Measurements from ENCODE around the gene SLCO2A1.
"Not testable (repeated sequence)": the region's sequence is repeated elsewhere in the genome, so short reads cannot be mapped to it uniquely, and the experiment has no call there.

Gene SLCO2A1

DNA sequence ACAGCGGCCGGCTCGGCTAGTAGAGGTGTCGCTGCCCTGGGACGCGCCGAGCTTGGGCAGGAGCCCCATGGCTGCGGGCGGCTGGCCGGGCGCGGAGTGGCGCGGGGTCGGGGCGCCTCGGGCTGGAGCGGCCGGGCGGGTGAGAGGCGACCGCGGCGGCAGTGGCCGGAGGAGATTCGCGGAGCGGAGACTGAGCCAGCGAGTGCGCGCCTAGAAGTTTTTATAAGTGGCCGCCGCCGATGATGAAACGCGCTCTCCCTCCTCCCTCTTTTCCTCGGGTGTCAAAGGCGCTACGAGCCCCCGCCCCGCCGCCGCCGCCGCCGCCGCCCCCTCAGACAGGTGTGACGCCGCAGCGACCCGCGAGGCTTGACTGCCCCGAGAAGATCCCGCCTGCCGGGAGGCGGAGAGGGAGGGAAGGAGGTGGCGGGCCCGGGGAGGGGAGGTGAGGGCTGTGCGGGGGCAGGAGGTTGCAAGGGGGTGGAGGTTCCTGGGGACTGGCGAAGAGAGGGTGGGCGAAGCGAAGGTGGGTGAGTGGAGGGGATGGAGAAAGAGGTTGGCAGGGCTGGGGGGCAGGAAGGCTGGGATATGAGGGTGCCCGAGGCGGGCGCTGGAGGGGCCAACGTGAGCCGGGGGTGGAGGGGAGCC, at the start of gene SLCO2A1:
TSS of gene SLCO2A1 (minus strand) at position 192 of the 645 bp plus-strand sequence. CDS start at position 69, 123 bp downstream.
- no peak for DNase-seq (ENCODE audit: low read depth)

DNA sequence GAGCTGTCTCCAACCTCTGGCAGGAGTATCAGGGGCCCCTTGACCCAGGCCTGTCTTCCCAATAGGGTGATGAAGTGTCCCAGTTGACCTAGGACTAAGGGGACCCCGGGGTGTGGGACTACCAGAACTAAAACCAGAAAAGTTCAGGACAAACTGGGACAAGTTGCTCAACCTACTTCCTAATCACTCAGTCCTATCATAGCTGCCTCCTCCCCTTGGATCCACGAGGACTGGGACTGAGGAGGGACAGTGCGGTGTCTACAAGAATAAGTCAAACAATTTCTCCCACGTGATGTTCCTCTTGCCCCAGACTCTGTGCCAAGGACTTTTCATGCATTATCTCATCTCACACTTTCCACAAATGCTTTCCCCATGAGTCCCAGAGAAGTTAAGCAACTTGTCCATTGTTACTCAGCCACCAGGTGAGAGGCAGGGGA, 49.4 kb upstream of the SLCO2A1 start:
- DNase-seq (ENCODE audit: low read depth) = no peak

DNA sequence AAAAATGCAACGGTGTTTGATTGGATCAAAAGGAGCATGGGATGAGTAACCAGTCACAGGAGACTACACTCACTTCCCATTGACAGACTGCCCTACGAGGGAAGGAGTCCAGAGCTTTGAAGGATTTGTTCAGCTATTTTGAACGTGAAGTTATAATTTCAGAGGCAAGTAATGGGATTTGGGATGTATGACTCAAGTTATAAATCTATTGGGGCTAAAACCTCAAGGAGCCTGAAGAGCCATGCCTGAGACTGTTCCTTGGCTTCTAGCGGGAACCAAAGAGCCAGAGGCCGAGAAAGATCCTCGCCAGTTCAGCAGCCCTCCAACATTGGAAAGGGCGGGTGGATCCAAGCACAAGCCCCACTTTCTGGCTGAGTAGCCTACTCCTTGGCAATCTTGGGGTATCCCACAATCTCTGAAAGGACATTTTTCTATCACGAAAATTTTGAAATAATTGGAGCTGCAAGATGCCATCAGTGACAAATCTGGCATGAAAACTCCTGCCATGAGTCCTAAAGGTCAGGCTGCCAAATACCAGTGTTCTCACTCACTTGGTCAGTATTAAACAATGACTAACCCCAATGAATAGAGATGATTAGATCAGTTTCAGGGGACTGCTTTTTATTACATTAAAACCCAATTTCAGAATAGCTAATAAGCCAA, 48.6 kb upstream of the SLCO2A1 start:
- no peak for DNase-seq (ENCODE audit: low read depth)

DNA sequence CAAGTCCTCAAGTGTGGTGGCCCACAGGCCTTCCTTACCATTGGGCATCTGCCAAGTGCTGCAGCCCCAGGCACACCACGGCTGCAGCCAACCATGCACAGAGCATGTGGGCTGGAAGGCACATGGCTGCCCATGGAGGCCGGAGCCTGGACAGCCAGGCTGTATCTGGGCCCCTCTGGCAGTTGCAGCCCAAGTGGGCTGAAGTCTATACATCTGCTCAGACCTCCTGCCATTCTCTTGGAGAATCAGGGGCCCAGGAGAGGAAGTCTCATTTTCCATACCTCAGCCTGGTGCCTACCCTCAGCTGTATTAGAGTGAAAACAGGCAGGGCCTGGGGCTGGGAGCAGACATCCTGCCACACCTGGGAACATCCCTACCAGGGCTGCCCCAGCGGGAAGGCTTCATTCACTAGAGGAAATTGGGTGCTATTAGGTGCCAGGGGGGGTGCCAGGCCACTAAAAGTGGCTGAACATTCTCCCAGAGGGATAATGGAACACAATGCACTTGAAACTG, 48.0 kb upstream of the SLCO2A1 start:
- no peak for DNase-seq (ENCODE audit: low read depth)

DNA sequence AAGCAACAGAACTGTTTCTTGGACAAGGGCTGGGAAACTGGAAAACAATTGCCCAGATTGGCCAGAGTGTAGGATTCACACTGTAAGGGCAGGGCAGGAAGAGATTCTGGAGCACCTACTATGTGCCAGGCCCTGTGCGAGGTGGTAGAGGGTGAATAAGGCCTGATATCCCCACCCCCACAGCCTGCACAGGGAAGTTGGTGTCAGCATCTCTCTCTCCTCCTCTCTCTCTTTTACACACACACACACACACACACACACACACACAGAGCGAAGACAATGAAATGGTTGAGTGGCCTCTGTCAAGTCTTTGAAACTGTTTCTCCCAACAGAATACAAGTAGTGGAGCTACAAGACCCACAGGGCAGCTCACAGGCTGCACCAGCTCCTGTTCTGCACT, 47.1 kb upstream of the SLCO2A1 start:
- no peak for DNase-seq (ENCODE audit: low read depth)

DNA sequence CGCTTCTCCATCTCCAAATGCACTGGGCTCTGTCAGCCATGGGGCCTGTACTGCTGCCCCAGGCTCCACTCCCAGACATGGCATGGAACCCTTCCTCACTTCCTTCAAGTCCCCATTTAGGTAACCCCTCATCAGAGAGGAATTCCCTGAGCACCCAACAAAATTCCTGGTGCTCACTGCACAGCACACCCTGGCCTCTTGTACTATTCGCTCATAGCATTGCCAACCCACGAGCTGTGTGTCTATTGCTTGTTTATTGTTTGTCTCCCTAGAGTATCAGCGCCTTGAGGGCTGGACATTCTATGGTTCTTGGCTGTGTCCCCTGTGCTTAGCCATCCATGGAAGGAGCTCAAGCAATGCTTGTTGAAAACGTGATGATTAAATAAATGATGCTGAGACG, 46.1 kb upstream of the SLCO2A1 start:
- DNase-seq (ENCODE audit: low read depth) = no peak

DNA sequence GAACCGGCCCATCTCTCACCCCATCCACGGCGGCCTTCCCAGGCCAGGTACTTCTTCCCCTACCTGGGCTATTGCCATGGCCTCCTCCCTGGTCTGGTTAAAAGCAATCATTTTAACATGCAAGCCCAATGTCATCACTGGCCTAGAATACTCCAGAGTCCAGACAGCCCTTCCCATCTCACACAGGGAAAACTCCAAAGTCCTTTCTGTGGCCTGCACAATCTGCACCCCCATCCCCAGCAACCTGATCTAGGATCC, 45.8 kb upstream of the SLCO2A1 start:
- DNase-seq (ENCODE audit: low read depth) = no peak

DNA sequence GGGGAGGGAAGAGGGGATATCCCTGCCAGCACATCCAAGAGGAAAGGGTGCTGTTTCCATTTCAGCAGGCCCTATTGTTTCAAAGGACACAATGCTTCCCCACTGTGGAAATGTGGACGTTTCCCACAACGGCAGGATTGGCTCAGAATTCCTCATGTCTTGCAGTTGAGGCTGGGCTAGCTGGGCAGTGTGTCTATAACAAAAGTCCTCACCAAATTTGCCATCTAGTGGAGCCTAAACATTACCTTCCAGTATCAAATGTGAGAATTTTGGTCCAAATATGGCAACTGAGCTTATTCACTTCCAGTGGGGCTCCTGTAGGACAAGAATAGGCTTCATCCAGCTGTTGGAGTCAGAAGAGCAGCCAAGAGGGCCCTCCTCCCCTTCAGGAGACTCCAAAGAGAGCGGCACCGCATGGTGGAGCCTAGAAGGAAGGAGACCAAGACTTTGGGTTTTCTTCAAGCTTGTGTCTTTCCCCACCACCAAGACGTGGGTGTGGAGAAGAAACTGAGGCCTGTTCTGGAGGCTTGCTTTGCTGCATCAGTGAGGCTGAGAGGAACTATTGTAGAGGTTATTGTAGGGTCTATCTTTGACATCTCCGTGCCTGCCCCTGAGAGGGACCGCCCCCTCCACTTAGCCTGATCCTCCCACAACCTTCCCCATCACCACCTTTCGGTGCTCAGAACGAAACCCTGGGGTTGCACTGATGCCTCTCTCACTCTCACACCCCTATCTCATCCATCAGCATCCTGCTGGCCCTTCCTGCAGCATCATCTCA, 45.3 kb upstream of the SLCO2A1 start:
- DNase-seq (ENCODE audit: low read depth) = no peak

DNA sequence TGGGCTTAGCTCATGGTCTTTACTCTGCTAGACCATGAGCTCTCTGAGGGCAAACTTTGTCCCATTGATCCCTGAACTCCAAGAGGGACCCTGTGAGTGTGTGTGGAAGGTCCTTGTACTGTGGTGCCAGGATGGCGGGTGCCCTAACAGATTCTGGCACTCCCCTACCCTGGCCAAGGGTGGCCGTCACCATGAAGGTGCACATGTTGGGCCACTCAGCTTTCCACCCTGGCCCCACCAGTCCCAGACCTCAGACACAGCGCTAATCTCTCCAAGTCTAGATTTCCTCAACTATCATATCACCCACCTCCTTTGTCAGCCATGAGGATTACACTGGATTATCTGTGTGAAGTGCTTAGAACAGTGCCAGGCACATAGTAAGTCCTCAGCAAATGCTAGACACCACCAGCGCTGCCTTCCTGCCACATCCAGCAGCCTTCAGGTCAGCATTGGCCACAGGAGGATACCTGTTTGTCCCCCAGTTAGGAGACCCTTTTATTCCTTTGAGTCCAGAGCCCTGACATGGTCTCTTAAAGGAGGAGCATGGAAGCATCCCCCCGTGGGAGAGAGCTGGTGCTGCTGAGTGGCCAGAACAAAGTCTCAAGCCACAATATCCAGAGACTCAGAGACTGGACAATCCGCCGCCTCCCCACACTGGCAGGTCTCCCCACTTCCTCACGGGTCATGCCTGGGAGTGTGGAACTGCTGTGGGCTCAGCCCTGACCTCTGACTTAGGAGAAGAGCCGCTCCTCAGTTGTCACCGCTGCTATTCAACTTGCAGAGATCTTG, 44.5 kb upstream of the SLCO2A1 start:
- no peak for DNase-seq (ENCODE audit: low read depth)

DNA sequence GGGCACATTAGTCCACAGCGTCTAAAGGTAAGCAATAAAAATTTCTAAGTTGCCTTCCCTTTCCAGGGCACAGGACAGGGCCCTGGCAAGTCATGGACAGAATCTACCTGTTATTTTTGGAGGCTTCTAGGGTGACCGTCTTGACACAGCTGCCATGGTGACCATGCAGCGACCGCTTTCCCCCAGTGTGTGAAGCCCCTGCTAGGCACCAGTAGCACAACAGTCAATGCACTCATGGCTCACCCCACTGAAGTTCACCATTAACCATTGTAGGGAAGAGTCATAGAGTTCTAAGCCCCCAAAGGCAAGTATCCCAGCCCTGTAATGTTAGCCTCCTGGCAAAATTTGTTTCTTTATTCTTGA, 43.8 kb upstream of the SLCO2A1 start:
- no peak for DNase-seq (ENCODE audit: low read depth)

DNA sequence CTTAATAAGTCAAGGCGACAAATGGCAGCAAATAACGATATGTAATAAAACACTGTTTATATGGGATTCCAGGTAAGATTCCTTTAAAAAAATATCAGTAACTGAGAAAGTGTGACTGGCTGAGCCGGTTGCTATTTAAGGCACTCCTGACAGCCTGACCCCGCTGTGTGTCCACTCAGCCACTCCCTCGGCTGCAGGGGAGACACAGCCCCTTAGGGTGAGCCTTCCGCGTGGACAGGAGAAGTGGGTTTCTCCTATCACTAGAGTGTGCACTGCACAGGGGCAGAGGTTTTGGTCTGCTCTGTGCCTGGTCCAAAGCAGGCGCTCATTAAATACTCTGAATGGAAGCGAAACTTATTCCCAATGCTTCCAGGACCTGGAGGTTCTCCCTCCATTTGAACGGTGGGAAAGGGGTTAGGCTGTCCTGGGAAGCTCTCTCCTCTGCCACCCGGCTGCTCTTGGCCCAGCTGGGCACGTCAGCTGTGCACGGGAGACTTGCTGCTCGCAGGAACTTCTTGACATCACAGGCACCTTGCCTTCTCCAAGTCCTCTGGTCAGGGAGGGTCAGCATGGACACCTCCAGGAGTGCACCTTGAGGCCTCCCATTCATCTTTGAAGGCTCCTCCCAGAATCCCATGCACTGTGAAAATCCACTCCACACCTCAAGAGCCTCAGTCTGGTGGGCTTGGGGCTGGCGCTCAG, 43.3 kb upstream of the SLCO2A1 start:
- no peak for DNase-seq (ENCODE audit: low read depth)

DNA sequence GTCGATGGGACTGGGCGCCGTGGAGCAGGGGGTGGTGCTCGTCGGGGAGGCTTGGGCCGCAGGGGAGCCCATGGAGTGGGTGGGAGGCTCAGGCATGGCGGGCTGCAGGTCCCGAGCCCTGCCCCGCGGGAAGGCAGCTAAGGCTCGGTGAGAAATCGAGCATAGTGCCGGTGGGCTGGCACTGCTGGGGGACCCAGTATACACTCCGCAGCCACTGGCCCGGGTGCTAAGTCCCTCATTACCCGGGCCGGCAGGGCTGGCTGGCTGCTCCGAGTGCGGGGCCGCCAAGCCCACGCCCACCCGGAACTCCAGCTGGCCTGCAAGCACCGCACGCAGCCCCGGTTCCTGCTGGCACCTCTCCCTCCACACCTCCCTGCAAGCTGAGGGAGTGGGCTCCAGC, 40.6 kb upstream of the SLCO2A1 start:
- not testable (repeated sequence) for DNase-seq (ENCODE audit: low read depth)

DNA sequence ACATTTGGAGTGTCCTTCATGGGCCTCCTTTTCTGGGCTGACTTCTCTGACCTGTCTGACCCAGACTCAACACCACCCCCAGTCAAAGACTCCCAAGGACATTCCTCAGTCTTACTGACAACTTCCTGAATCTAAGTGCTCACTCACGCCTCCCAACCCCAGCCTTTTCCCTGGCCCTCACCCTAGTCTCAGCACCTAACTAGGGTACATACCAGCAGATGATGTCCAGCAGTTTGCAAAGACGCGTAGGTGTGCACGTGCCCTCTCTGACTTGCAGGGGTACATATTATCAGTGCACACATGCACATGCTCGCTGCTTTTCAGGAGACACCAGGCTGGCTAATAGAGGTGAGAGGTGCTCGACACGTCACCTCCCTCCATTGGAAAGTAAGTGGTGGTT, 38.7 kb upstream of the SLCO2A1 start:
- no peak for DNase-seq (ENCODE audit: low read depth)

DNA sequence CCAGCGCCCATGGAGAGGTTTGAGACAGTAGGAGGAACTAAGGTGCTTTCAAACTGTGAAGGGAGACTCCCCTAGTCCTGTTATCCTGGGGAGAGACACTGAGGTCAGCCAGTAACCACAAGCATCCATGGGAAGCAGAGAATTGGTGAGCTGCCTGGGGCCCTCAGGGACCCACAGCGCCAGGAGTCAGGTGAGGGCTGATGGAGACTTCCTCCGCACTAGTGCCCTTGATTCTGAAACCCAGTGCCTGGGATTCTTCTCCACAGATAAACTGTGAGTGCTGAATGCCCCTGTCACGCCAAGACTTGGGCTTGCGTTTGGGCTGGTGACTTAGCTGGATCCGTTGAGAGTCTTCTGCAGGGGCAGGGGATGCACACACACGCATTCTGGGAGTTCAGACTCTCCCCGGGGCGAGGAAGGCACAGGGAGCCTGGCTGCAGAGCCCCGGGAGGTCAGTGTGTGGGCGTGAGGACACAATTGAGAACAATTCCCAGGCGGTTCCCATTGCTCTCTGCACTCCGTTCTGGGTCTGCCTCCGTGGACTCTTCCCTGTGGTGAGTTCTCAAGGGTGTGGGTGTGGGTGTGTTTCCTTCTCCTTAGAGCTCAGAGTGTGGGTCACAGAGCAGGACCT, 37.9 kb upstream of the SLCO2A1 start:
- DNase-seq (ENCODE audit: low read depth) = no peak

DNA sequence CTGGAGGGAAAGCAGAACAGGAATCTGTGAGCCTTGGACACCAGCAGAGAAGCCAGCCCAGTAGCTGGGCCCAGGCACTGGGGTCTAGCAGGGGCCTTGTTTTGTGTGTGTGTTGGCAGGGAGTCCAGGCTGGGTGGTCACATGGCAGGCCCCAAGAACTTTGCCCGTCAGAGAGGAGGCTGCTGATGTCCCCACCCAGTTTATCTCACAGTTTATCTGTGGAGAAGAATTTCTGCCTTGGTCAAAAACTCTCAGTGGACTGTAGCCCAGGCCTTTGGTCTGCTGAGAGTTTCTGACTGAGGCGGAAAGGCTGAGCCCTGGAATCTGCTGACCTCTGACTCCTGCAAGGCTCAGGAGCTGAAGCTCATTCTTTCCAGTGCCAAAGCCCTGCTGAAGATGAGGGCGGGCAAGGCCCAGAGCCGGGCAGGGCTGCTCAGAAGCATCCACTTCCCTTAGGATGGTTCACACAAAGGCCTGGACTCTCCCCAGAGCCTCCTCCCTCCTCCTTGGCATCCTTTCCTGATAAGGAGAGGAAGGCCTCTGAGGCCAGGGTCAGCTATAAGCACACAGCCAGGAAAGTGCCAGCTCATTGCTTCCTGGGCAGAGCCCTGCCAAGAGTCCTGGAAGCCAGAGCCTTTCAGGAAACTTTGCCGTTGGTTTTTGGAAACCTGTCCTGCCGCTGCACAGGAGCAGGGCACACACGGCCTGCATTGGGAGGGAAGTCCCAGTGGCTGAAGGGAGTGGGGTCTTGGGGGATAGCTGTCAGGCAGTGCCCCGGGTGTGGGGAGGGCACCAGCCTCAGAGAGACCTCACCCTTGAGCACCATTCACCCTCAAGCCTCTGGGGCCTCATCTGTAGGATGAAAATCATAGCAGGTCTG, 37.2 kb upstream of the SLCO2A1 start:
- no peak for DNase-seq (ENCODE audit: low read depth)

DNA sequence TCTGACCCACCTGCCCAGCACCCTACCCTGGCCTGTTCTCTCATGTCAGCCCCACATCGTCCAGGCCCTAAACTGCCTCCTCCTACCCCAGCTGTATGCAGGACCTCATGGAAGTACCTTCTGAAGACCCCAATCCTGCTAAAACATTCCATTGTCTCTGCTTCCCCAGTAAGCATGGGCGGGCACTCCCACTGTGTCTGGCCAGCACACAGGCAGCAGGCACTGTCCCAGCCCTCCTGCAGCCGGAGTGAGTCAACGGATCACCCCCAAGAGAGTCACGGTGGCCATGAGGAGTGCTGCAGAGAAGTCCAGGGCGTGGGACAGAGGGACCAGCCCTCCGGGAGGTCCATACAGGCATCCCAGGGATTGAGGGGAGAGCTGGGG, 36.4 kb upstream of the SLCO2A1 start:
- DNase-seq (ENCODE audit: low read depth) = no peak

DNA sequence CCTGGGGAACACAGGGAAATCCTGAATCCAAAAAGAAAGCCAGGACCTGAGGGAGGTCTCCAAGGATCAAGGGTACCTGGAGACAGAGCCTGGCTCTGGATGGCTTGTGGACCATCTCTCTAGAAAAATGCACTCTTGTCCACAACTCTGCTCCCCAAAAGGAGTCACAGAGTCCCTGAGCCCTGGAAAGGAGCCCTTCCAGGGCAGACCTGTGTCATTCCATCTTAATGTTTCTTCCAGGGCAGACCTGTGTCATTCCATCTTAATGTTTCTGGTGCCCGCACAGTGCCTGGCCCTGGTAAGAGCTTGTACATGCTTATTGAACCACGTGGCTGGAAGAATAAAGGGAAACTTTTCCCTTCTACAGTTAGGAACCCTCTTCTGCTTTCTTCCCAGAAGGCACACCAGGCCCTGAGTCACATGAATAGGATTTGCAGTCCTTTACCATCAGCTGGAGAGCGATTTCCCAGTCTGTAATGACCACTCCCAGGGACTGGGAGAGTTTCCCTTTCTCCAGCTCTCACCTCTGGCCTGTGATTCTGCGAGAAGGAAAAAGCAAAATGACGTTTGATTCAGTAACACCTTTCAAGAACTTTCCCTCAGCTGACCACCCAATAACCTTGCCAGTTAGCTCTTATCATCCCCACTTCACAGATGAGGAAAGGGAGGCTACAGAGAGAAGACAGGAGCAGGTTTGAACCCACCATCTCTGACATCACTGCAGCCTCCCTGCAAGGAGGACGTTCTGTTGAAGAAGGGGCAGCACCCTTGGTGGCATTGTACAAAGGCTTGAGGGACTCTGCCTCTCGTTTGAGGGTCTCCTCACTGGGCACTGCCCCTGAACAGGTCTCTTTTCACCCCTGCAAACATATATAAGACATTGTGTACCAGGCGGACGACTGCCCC, 35.8 kb upstream of the SLCO2A1 start:
- DNase-seq (ENCODE audit: low read depth) = no peak

DNA sequence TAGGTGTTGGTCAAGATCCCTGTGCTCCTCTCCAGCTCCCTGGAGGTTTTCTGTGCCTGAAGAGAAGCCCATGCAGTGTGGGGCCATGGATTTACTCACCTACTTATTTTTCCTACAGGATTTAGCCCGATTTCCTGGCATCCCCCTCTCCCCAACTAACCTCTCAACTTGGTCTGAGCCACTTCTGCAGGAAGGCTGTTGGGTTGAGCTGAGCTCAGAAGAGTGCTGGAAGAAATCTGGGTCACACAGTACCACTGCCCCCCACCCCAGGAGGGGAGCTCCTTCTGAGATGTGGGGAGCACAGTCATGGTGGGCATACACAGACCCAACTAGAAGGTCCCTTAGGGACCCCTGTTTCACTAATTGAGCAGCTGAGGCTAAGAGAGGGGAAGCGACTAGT, 34.4 kb upstream of the SLCO2A1 start:
- DNase-seq (ENCODE audit: low read depth) = no peak

DNA sequence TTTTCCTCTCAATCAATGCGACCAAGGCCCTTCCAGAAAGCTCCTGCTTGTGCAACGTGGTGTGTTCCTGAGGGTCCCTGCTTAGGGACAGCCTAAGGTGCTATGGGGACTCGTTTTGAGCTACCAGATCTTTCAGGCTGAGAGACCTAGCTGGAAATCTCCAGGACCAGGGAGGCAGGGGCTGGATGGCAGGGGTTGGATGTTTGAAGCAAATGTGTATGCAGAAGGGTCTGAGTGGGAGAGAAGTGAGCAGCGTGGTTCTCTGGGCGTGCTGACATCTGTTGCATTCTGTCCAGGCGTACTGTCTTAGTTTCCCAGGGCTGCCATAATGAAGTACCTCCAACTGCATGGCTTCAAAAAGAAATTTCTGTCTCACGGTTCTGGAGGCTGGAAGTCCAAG, 31.7 kb upstream of the SLCO2A1 start:
- no peak for DNase-seq (ENCODE audit: low read depth)

All from activated T-helper 9 cell treated with anti-CD3 and anti-CD28 coated beads, Interleukin-2, amount 50 U/mL, for 16 hours (primary cell).